ENCODE data around the gene USP33.
A peak's percentile ranks its signal among the peaks of the same experiment; 100 is the strongest.

Gene USP33

DNA sequence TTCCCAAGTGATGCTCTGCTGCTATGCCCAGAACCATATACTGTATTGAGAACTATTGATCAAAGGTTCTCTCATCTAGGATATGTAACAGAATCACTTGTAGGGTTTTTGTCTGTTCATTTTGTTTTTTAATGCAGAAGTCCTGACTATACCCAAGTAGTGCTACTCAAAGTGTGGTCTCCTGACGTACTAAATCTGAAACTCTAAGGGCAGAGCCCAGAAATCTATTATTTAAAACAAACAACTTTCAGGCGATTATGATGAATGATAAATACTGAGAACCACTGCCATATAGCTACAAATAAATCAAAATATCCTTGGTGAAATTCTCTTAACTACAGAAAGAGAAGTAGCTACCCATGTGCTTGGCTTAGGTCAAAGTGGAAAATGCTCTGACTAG lies 87.3 kb downstream of the USP33 start:
- Mint-ChIP-seq H3K4me1 (peaks cover 27% of the 10 kb centered on the region), H3K4me3 (no peak overlapping the region), H3K9me3 (no peaks in the 10 kb centered on the region), H3K27me3 (ENCODE audit: low read depth) (no peaks in the 10 kb centered on the region), H3K36me3 (ENCODE audit: low read depth) (peaks cover 3% of the 10 kb centered on the region), H3K27ac (no peak overlapping the region)
- TF ChIP-seq, protein P1, sequence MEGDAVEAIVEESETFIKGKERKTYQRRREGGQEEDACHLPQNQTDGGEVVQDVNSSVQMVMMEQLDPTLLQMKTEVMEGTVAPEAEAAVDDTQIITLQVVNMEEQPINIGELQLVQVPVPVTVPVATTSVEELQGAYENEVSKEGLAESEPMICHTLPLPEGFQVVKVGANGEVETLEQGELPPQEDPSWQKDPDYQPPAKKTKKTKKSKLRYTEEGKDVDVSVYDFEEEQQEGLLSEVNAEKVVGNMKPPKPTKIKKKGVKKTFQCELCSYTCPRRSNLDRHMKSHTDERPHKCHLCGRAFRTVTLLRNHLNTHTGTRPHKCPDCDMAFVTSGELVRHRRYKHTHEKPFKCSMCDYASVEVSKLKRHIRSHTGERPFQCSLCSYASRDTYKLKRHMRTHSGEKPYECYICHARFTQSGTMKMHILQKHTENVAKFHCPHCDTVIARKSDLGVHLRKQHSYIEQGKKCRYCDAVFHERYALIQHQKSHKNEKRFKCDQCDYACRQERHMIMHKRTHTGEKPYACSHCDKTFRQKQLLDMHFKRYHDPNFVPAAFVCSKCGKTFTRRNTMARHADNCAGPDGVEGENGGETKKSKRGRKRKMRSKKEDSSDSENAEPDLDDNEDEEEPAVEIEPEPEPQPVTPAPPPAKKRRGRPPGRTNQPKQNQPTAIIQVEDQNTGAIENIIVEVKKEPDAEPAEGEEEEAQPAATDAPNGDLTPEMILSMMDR (IDR thresholded peaks at IDR 0.05; ENCODE audit: unreplicated experiment in 3 of 3): no peak

DNA sequence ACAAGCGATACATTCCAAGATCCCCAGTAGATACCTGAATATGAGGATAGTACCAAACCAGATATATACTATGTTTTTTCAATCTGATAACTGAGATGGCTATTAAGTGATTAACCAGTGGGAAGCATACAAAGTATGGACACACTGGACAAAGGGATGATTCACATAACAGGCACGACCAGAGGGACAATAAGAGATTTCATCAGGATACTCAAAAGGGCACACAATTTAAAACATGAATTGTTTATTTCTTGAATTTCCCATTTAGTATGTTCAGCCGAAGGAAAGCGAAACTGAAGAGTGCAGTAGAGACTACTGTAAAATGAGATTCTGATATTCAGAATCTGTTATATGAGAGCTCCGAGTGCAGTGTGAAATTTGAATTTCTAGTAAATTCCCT lies 87.8 kb downstream of the USP33 start:
- no peaks in the 10 kb centered on the region for H3K27me3 Mint-ChIP-seq (ENCODE audit: low read depth)

DNA sequence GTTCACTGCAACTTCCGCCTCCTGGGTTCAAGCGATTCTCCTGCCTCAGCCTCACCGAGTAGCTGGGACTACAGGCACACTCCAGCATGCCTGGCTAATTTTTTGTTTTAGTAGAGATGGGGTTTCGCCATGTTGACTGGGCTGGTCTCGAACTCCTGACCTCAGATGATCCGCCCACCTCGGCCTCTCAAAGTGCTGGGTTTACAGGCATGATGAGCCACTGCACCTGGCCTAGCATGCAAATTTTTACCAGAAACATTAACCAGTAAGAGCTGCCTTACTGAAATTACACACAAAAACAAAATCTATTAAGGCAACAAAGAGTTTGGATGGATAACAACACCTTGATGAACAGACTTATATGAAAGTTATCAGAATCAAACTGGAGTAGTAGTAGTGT lies 89.3 kb downstream of the USP33 start:
- TF ChIP-seq, protein P1 (IDR thresholded peaks at IDR 0.05; ENCODE audit: unreplicated experiment in 3 of 3): no peak
- Mint-ChIP-seq H3K4me1 (peaks cover 29% of the 10 kb centered on the region), H3K27ac (peak overlapping the region in 1 of 3 experiments; percentile 52), H3K27me3 (ENCODE audit: low read depth) (no peaks in the 10 kb centered on the region), H3K36me3 (ENCODE audit: low read depth) (no peaks in the 10 kb centered on the region), H3K4me3 (no peak overlapping the region), H3K9me3 (no peaks in the 10 kb centered on the region)

More for the DNA sequence above, 87.8 kb downstream of the USP33 start:
- Mint-ChIP-seq H3K4me3 (no peak overlapping the region), H3K27ac (no peak overlapping the region), H3K9me3 (no peaks in the 10 kb centered on the region), H3K4me1 (peaks cover 29% of the 10 kb centered on the region), H3K36me3 (ENCODE audit: low read depth) (peaks cover 3% of the 10 kb centered on the region)
- TF ChIP-seq, protein P1 (IDR thresholded peaks at IDR 0.05; ENCODE audit: unreplicated experiment in 3 of 3): no peak

DNA sequence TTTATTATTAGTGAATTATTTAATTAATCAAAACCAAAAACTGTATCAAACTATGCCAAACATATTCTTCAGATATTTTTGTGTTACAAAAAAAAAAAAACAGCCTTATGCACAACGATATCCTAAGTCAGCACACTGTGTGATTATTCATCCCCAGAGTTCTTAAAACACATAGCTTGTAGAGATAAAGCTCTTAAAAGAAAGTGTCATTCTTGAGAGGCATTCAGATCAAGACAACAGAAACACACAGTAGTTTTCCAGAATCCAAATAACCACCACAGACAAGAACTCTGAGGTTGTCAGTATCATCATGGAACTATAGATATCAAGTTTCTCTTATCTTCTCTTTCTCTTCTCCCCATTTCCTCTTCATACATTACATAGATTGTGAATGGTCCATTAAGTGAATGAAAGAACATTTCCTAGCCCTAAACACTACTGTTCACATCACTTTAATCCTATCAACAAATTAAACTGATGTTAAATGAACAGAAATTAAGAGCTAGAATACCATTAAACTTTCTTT lies 90.7 kb downstream of the USP33 start:
- peaks cover 32% of the 10 kb centered on the region for H3K4me1 Mint-ChIP-seq
- TF ChIP-seq, protein P1 (IDR thresholded peaks at IDR 0.05; ENCODE audit: unreplicated experiment in 3 of 3): no peak
- H3K9me3 Mint-ChIP-seq: no peaks in the 10 kb centered on the region
- no peaks in the 10 kb centered on the region for H3K27me3 Mint-ChIP-seq (ENCODE audit: low read depth)
- no peak overlapping the region for H3K4me3 Mint-ChIP-seq
- H3K36me3 Mint-ChIP-seq (ENCODE audit: low read depth): no peaks in the 10 kb centered on the region
- H3K27ac Mint-ChIP-seq: no peak overlapping the region

DNA sequence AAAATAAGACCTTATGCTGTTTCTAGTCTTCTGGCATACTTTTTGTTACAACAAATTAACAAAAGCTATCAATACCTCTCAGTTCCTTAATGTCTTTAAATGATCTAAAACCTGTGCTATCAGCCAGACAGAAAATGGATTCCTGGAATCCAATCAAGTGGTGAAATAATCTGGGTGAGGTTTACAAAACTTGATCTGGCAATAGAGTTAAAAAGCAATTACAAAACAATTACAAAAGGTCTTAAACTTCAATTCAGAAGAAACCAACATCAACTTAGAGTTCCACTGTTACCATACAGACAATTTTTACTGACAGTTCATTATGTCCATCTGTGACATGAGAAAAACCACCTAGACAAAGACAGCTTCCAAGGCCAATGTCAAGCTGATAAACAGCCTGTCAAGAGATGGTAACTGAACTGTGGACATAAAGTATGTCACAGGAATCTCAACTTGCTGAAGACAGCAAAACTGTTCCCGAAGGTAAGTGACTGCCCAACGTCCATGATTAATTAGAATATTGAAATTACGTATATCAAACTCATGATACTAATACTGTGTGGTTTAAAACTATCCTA lies 94.6 kb downstream of the USP33 start:
- TF ChIP-seq, protein P1 (IDR thresholded peaks at IDR 0.05; ENCODE audit: unreplicated experiment in 3 of 3): no peak
- peak overlapping the region in 1 of 3 experiments; percentile 50 for H3K27ac Mint-ChIP-seq
- H3K4me1 Mint-ChIP-seq: peaks cover 10% of the 10 kb centered on the region

DNA sequence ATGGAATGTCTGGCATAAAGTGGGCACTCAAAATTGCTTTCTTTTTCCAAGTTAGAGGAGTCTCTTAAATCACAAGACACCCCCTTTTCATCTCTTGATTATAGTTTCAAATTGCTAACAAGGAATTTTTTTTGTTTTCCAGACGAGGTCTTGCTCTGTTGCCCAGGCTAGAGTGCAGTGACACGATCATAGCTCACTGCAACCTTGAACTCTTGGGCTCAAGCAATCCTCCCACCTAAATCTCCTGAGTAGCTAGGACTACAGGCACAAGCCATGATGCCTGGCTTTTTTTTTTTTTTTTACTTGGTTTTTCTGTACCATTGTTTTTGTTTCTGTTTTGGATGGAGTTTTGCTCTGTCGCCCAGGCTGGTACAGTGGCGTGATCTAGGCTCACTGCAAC lies 98.0 kb downstream of the USP33 start:
- H3K27me3 Mint-ChIP-seq (ENCODE audit: low read depth): no peaks in the 10 kb centered on the region
- no peak overlapping the region for H3K27ac Mint-ChIP-seq
- no peak overlapping the region for H3K4me3 Mint-ChIP-seq
- peaks cover 12% of the 10 kb centered on the region for H3K36me3 Mint-ChIP-seq (ENCODE audit: low read depth)
- peaks cover 5% of the 10 kb centered on the region for H3K4me1 Mint-ChIP-seq
- TF ChIP-seq, protein P1 (IDR thresholded peaks at IDR 0.05; ENCODE audit: unreplicated experiment in 3 of 3): no peak
- H3K9me3 Mint-ChIP-seq: no peaks in the 10 kb centered on the region

More for the DNA sequence above, 94.6 kb downstream of the USP33 start:
- no peaks in the 10 kb centered on the region for H3K9me3 Mint-ChIP-seq
- no peaks in the 10 kb centered on the region for H3K27me3 Mint-ChIP-seq (ENCODE audit: low read depth)
- peaks cover 12% of the 10 kb centered on the region for H3K36me3 Mint-ChIP-seq (ENCODE audit: low read depth)
- H3K4me3 Mint-ChIP-seq: no peak overlapping the region
